Fibroblast of villous mesenchyme (primary cell): ENCODE measurements around the gene SPAG9. TPM values are rescaled to one million over a fixed set of nuclear protein-coding genes. Genes with fewer than 3 reads are reported as not detected.
A peak's percentile ranks its signal among the peaks of the same experiment; 100 is the strongest.

Source experiments
- DNase-seq: peaks from one replicate; pipeline ENCODE4 v3.0.0-alpha.2; 2010; ENCODE audit warnings: low read depth
- H3K4me3 ChIP-seq: 2 replicates; pipeline ENCODE4 v1.5.1; 2011; ENCODE audit warnings: low read depth, mild to moderate bottlenecking, low read length
- total RNA-seq: library from RNA; depleted of rRNA; stranded (reverse); fragments of >200 nt; gene quantifications from 2 replicates; pipeline ENCODE4 v1.2.3, GENCODE V29; 2012
- TF ChIP-seq, protein P1 (sequence below): IDR thresholded peaks from 2 replicates; pipeline ENCODE4 v1.5.1; 2012; ENCODE audit warnings: low read depth, mild to moderate bottlenecking, low read length; ENCODE audit not compliant: insufficient read depth

Gene SPAG9
- total RNA-seq, 1 donor, result 94.6 TPM

GRCh38 chr17:50934161-50934560, 186.5 kb downstream of the SPAG9 start:
- no peak for DNase-seq
- no peak overlapping the region for H3K4me3 ChIP-seq
- TF ChIP-seq, protein P1, sequence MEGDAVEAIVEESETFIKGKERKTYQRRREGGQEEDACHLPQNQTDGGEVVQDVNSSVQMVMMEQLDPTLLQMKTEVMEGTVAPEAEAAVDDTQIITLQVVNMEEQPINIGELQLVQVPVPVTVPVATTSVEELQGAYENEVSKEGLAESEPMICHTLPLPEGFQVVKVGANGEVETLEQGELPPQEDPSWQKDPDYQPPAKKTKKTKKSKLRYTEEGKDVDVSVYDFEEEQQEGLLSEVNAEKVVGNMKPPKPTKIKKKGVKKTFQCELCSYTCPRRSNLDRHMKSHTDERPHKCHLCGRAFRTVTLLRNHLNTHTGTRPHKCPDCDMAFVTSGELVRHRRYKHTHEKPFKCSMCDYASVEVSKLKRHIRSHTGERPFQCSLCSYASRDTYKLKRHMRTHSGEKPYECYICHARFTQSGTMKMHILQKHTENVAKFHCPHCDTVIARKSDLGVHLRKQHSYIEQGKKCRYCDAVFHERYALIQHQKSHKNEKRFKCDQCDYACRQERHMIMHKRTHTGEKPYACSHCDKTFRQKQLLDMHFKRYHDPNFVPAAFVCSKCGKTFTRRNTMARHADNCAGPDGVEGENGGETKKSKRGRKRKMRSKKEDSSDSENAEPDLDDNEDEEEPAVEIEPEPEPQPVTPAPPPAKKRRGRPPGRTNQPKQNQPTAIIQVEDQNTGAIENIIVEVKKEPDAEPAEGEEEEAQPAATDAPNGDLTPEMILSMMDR, result no peak

- peak; percentile 93 for DNase-seq
- TF ChIP-seq, protein P1, result no peak
- H3K4me3 ChIP-seq, result peak overlapping the region; percentile 51
Observed at GRCh38 chr17:50931144-50931908, 189.3 kb downstream of the SPAG9 start.

- DNase-seq, result no peak
- TF ChIP-seq, protein P1, result no peak
- no peak overlapping the region for H3K4me3 ChIP-seq
Observed at GRCh38 chr17:50928646-50929045, 192.0 kb downstream of the SPAG9 start.

GRCh38 chr17:50927287-50927686, 193.4 kb downstream of the SPAG9 start:
- no peak for DNase-seq
- TF ChIP-seq, protein P1, result no peak
- H3K4me3 ChIP-seq, result no peak overlapping the region

GRCh38 chr17:50926523-50926922, 194.1 kb downstream of the SPAG9 start:
- no peak for DNase-seq
- TF ChIP-seq, protein P1, result no peak
- H3K4me3 ChIP-seq, result no peak overlapping the region

- no peak for DNase-seq
- H3K4me3 ChIP-seq, result no peak overlapping the region
- TF ChIP-seq, protein P1, result no peak
Observed at GRCh38 chr17:50925296-50925891, 195.3 kb downstream of the SPAG9 start.
